NCI-H1694 (cell line): ENCODE results near the gene GRP.

Experiments
- DNase-seq: peaks from one replicate; lab custom pipeline; 2025; lab: John Stamatoyannopoulos, UW

The GRP gene

DNA sequence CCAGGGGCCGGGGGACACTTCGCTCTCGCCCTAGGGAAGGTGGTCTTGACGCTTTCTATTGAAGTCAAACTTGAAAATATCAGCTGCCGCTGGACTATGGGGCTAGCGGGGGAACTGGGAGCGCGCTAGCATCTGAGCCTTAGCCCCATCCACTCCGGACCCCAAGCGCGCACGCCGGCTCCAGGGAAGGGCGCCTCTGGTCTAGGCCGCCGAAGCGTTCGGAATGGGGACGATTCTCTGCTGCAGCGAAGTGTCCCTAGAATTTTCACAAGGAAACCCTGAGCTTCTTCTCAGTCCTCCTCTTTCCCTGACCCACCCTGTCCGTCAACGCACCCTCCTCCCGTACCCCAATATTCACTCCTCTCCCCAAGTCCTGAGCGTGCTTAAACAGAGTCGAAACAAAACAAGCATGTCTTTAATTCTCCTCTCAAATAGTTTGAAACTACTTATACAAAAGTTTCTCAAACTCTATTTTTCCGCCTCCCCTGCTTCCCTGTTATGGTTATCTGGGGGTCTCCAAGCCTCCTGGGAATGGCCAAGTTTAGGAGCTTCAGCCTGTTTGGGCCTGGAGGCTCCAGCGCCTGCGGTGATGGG, 48.3 kb downstream of the GRP start:
- DNase-seq = no peak

- DNase-seq = no peak
These were observed 49.0 kb downstream of the GRP start for GRCh38 chr18:59268721-59269562.

DNA sequence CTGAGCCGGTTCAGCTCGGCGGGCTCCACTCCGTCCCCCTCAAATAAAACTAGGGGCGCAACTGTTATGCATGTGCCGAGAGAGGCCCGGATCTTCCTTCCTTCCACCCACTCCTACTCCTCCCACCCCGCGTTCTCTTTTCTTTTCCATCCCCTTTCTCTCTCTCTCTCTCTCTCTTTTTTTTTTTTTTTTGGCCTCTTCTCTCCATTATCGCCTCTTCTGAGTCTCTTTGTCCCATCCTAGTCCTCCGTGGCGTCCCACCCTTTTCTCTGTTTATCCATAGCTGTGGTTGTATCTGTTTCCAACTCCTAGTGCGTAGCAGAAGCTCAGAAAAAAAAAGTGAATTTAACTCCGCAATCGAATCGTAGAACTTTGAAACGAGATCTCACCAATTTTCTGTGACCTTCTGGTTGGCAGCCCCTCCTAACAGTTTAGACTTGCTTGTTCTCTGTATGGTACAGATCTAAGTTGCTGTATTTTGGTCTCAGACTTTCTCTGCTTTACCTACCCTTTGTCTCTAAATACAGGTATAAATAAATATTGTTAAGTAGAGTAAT, 49.7 kb downstream of the GRP start:
- no peak for DNase-seq

DNA sequence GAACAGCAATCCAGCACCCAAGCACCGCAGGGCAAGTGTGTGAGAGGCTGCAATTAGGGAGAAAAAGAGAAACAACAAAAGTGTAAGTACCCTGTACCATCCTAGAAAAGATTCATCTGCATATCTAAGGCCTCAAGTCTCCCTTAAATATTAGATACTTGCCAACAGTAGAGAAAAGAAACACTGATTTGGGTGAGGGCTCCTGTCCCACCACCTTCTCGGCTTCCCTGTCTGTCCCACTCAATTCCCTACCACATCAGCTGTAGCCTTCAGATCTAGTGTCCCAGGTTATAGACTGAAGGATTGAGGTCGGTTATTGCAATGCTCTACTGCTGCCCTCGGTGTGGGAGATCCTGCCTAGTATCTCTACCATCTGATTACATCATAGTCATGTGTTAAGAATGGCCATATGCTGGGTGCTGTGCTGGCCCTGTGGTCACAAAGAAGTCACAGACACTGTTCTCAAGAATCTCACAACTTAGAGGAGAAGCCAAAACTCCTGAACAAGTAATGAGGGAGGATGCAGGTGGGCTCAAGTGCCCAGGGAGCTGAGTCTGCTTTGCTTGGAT, 50.8 kb downstream of the GRP start:
- DNase-seq = no peak

GRCh38 chr18:59271606-59272220, 51.8 kb downstream of the GRP start:
- DNase-seq = no peak

DNA sequence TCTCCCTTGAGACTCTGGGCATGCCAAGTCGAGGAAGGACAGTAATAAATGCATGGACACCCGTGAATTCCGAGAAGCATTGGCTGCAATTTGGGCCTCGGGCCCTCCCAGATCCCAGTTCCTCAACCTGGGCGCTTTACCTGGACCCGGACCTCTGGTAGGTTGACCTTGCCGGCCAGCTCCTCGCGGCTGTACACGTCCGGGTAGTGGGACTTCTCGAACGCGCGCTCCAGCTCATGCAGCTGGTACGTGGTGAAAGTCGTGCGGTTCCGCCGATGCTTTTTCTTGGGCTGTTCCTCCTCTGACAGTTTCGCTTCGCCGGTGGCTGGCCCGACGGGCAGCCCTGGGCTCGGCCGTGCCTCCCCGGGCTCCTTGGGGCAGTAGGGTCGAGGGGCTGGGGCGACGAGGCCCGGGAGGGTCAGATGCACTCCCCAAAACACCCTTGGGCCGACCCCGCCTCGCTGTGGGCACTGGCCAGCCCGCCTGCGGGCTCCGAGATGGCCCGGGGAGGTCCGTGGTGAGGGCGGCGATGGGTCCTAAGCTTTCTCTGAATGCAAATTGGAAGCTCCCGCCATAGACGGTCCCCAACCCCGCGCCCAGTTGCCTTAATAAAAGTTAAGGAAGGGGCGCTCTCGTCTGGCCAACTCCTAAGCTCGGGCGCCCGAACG, 52.4 kb downstream of the GRP start:
- no peak for DNase-seq

DNA sequence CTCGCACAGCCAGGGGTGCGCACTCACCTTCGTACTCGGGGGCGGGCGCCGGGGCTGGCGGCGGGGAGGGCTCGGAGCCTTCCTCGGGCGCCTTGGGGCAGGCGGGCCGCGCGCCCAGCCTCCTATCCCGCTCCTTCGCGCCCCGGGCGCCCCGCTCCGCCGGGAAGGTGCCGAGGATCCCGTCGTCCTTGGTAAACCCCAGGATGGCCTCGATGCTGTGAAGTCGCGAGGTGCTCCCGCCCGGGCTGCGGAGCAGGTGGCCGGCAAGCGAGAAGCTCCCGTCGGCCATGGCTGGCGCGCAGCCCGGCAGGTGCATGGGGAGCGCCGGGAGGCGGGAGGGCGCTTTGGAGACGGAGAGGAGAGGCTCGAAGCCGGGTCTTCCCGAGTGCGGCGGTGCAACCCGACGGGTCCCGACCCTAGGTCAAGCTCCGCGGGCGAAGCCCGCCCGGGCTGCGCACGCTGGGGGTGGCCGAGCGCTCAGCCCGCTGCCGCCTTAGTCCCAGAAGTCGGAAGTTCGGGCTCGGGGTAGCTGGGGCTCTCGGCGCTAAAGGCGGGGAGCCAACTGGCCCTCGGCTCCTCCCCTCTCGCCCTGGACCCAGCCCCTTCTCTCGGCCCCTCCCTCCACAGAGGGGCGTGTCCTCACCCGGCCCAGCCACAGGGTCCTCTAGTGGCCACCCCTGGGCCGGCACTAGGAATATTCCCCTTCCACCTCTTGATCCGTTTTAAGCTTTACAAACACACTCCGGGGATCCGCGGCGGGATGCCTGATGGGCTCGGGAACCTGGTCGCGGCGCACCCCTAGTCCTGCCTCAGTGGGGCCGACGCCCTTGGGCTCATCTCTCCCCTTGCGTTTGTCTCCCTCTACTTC, 53.2 kb downstream of the GRP start, which contains the start of gene RAX:
TSS of gene RAX (minus strand) at position 564 of the 868 bp plus-strand sequence. CDS start at position 316, 248 bp downstream.
- DNase-seq = no peak

DNA sequence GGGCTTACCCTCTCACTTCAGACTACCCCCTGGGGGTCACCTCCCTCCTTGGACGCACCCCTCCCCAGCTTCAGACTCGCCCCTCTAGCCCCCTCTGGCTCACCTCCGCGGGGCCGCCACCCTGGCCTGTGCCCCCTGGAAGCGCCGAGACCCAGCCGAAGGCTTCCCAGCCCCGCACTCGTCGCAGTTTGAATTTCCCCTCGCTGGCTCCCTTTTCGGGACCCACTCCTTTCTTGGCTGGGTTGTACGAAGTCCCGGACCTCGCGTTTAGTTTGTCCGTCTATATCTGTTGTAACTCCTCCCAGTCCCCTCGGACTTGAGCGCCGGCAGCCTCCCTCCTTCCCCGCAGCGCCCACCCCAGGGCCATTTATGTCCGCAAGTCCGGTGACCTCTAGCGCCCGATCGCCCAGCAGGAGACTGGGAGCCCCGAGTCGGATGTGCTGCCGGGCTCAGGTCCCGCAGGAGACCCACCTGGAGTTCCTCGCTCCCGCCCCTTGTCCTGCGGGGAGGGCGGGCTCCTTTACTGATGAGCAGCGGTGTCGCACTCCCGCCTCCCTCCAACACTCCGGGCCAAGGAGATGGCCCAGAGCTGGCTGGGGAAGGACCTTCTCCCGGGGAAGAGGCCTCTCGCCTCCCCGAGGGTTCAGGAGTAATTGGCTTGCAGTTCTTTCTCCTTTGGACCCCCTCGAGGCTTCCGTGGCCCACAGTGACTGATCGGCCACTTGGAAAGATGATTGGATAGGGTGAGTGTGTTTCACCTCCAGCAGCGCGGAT, 54.0 kb downstream of the GRP start:
- DNase-seq = no peak

GRCh38 chr18:59274533-59274928, 54.6 kb downstream of the GRP start:
- DNase-seq = no peak

GRCh38 chr18:59275406-59275949, 55.5 kb downstream of the GRP start:
- DNase-seq = no peak

GRCh38 chr18:59276047-59276446, 56.1 kb downstream of the GRP start:
- DNase-seq = no peak

DNA sequence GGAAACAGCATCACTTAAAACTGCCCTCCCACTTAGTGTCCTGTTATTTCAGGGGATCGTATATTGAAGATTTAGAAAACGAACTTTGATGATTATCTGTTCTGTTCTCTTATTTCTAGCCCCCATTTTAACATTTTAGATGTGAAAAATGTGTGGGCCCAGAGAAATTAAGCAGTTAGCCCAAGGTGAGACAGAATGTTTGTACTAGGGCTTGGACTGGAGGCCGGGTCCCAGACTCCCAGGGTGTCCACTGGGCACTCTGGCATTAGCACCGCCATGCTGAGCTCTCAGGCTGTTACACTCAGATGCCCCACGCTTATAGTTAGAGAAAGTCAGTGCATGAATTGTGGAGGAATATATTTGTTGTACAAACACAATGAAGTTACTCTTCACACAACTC, 58.8 kb downstream of the GRP start:
- no peak for DNase-seq

DNA sequence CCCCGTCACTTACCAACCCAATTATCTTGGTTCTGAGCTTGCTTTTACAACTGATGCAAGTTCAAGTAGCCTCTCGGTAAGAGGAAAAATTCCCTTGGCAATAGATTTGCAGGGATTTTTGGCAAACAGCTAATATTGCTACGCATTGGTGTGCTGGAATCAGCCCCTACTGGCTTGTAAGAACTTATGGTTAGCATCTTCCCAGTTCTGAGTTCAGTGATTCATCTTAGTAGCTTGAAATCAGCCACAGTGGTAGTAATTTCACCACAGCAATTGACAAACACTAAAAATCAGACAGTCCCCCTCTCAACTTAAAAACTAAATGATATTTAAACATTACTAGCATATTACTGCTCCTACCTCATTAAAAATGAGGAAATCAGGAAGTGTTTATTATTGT, 59.2 kb downstream of the GRP start:
- no peak for DNase-seq

DNA sequence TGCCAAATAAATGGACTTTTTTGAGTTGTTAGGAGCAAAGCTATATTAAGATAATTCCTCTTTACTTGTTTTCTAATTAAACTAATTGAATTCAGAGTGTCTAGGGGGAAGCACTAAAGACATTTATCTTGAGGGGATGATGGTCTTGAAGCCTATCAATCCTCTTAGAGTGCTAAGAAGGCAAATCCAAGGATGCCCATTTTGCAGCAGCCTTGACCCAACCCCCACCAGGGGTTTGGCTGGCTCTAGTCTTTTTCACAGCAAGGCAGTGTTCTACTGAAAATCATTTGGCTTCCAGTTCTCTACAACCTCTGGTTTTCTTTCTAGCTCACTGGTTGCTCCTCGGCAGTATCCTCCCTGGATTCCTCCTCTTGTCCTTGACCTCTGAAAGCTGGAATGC, 59.8 kb downstream of the GRP start:
- DNase-seq = no peak
